GM12878 (cell line): ENCODE measurements around the gene FANCC.

Experiments used
- CREM ChIP-seq: IDR thresholded peaks from 2 replicates; pipeline ENCODE4 v1.6.1; 2014; ENCODE audit warnings: antibody characterized with exemption, low read depth
- JUND ChIP-seq: IDR thresholded peaks from 2 replicates; pipeline ENCODE4 v1.6.1; 2012; ENCODE audit warnings: low read depth, mild to moderate bottlenecking, low read length, improper control_type of control experiment, moderate library complexity
- PBX3 ChIP-seq: IDR thresholded peaks from 2 replicates; pipeline ENCODE4 v1.6.1; 2011; ENCODE audit warnings: mild to moderate bottlenecking, low read depth, low read length, moderate library complexity; ENCODE audit not compliant: insufficient replicate concordance
- TAF1 ChIP-seq: IDR thresholded peaks from 2 replicates; pipeline ENCODE4 v1.6.1; 2011; ENCODE audit warnings: mild to moderate bottlenecking, low read depth, low read length, borderline replicate concordance

- TF ChIP-seq JUND (no peak), PBX3 (no peak), CREM (no peak), TAF1 (no peak)
Observed at GRCh38 chr9:95111716-95112115, 205.8 kb downstream of the FANCC start.
